ENCODE results near the gene THUMPD1.

DNA sequence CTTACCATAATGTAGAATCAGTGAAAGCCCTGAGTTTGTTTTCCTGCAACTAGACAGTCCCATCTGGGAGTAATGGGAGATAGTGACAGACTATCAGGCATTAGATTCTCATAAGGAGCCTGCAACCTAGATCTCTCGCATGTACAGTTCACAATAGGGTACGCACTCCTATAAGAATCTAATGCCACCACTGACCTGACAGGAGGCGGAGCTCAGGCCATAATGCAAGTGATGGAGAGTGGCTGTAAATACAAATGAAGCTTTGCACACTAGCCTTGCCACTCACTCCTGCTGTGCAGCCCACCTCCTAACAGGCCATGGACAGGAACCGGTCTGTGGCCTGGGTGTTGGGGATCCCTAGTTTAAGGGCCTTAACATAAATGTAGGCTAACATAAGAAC is 21.4 kb downstream of the THUMPD1 start:
- TF ChIP-seq, protein P1, sequence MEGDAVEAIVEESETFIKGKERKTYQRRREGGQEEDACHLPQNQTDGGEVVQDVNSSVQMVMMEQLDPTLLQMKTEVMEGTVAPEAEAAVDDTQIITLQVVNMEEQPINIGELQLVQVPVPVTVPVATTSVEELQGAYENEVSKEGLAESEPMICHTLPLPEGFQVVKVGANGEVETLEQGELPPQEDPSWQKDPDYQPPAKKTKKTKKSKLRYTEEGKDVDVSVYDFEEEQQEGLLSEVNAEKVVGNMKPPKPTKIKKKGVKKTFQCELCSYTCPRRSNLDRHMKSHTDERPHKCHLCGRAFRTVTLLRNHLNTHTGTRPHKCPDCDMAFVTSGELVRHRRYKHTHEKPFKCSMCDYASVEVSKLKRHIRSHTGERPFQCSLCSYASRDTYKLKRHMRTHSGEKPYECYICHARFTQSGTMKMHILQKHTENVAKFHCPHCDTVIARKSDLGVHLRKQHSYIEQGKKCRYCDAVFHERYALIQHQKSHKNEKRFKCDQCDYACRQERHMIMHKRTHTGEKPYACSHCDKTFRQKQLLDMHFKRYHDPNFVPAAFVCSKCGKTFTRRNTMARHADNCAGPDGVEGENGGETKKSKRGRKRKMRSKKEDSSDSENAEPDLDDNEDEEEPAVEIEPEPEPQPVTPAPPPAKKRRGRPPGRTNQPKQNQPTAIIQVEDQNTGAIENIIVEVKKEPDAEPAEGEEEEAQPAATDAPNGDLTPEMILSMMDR (IDR thresholded peaks at IDR 0.05), result no peak
- TF ChIP-seq POLR2A (IDR thresholded peaks at IDR 0.05), result no peak

Data from thyroid gland (tissue), 4 donors.